GM18502 (cell line): ENCODE results near the gene KHNYN.

ENCODE experiments used
- ATAC-seq: cut with Tn5 transposase; IDR thresholded peaks from one replicate; pipeline ENCODE4 v1.9.1; 2021; ENCODE audit warnings: mild to moderate bottlenecking; ENCODE audit not compliant: unreplicated experiment, poor library complexity

KHNYN gene

DNA sequence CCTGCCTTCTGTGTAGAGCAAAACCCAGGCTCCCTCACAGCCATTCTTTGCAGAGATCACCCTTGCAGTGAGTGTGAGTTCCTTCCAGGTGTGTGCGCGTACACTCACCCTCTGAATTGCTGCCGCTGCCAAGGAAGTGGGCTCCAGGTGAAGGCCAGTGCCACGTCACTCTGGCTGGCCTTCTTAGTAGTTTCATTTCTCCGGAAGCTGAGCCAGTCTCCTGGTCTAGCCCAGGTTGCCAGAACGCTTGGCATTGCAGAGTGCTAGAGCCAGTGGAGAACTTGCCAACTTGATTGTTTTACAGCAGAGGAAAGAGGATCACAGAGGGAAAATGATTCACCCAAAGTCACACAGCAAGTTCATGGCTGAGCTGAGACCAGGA lies 11.3 kb upstream of the KHNYN start:
- ATAC-seq, result no peak

DNA sequence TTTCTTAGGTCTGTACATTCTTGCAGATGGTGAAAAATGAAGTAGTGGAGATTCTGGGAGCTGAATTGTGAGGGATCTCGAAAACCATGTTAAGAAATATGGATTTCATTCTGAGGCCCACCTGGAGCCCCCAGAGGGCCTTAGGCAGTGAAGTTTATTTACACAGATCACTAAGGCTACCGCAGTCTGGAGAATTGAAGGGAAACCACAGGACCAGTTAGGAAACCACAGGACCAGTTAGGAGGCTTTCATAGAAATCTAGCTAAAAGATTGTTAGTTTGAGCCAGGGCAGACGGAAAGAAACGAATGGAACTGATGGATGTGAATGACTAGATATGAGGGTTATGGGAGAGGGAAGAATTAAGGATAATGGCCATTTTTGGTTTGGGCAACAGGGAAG lies 7.5 kb upstream of the KHNYN start:
- no peak for ATAC-seq

DNA sequence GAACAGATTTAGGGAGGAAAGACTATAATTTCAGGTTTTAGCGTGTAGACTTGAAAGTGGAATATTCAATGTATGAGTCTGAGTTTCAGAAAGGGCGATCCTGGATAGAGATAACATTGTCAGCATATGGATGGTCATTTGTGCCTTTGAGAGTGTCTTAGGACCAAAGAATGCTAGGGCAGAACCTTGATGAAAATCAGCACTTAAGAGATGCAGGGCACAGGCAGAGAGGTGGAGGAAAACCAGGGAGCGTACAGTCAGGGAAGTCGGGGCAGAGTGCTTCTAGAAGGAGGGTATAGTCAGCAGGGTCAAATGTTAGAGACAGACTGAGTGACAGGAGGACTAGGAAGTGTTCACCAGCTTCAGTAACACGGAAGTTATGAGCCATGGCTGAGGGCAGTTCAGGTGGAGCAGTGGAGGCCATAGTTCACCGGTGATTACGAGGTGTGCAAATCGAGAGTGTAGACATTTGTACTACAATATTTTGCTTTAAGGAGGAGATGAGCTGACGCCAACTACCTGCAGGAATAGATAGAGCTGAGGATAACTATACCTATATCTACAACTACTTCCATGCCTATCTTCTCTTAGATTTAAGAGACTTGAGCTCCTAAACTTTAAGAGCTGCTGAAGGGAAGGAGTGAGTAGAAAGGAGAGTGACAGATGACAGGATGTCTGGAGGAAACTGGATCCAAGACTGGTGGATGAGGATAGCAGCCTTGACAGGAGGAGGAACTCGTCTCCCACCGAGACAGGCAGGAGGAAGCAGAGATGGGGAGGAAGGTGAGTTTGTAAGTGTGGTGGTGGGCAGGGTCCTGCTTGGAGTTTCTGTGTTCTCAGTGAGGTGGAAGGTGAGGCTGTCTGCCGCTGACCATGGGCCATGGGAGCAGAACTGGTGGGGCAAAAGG lies 6.8 kb upstream of the KHNYN start:
- no peak for ATAC-seq

DNA sequence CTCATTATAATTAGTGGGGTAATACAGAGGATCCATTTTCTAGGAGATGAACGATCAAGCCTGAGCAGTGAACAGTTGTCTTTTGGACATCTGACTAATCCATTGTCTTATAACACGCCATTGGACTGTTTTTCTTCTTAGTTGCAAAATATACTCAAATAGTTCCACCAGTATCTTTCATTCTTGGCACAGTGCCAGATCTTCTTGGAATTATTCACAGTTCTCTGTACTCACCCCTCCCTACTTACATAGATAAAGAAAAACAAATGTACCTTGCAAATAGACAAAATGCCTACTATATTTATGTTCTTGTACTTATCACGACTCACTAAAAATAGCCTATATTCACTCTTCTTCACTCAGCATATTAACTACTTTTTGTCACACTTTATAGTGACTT lies 4.0 kb upstream of the KHNYN start:
- no peak for ATAC-seq

DNA sequence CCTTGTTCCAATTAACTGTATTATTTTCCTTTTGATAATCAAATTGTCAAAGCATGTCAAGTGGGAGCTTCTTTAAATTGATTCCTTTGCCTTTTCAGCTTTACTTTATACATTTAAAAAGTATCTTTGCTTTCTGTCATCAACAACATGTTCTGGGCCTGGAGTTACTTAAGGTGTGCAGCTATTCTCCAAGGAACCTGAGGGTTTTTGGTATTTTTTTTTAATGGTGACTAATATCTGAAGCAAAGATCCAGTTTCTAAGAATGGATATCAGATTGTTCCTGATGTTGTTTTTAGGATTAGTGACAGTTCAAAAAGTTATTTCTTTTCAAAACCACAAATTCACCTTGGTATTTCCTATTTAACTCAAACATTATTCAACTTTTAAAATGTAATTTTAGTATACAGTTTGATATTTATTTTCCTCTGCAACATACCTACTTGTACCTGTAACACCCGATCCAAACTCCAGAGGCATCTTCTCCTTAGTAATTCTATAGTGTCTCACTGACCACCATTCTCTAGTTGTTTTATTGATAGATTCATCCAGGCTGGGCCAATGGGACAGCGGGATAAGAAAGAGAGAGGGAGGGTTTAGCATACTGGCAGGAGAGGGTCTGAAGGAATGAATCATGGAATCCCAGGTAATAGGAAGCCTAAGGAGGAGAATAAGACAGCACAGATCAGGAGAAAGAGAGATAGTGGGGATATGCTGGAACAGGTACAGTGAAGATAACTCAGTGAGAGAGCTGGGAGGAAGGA lies 3.4 kb upstream of the KHNYN start:
- ATAC-seq, result no peak

DNA sequence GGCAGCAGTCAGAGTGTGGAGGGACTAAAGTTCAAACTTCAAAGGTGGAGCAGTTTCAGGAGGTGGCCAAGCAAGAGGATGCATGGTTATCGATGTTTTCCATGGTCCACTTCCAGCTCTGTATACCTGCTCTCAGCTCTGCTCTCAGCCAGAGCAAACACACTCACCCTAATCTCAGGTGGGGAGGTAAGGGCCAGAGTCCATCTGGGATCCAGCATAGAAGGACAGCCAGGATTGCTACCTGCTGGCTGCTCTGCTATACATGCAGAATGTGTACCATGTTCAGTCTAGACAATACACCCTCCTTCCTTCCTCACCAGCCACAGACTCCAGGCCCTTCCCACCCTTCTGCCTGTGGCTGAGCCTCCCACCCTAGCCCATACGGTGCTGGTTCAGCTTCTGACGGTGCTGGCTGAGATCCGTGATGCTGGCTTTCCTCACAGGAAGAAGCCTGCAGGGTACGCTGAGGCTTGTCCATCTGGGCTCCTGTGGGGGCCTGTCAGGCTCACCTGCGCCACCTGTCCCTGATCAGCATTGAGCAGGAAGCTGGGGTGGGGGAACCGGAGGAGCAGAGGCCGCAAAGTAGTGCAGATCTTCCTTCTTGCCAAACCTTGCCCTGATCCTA lies 2.7 kb upstream of the KHNYN start:
- no peak for ATAC-seq

DNA sequence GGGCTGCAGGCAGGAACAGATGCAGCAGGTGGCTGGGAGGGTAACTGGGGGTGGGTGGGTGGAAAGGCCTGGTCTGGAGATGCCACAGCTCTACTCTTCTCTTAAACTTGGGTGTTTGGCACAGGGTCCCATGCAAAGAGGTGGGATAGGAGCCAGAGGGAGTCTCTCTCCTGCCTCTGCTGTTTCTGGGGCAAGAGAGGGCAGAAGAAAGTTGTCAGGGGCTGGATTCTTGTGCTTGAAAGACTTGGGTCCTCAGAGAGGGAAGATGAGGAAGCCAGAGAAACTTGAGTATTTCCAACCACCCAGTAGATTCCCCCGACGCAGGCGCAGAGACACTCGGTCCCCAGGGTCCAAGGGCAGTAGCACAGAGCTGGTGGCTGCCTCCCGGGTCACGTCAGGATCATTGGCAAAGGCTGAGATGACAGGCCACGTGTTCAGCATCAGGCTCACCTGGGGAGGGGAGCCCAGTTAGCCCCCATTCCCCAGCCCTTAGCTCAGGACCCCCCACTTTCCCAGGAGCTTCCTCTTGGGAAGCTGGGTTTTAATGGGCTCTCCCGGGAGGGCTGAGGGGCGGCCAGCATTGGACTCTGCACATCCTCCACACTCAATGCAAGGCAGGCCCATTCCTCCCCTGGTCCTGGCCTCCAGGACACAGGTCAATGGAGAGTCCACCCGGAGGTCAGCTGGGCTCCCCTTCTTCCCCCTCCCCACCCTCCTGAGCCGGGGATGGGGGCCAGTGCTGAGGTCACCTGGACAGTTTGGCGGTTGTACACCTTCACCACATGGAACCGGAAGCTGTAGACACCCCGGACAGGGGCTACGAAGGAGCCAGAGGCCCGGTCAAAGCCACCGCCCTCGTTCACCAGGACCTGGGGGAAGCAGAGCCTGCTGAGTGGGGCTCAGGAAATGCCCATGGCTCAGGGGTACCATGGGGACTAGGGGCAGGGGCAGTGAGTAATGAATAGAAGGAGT lies 1.9 kb upstream of the KHNYN start:
- no peak for ATAC-seq

DNA sequence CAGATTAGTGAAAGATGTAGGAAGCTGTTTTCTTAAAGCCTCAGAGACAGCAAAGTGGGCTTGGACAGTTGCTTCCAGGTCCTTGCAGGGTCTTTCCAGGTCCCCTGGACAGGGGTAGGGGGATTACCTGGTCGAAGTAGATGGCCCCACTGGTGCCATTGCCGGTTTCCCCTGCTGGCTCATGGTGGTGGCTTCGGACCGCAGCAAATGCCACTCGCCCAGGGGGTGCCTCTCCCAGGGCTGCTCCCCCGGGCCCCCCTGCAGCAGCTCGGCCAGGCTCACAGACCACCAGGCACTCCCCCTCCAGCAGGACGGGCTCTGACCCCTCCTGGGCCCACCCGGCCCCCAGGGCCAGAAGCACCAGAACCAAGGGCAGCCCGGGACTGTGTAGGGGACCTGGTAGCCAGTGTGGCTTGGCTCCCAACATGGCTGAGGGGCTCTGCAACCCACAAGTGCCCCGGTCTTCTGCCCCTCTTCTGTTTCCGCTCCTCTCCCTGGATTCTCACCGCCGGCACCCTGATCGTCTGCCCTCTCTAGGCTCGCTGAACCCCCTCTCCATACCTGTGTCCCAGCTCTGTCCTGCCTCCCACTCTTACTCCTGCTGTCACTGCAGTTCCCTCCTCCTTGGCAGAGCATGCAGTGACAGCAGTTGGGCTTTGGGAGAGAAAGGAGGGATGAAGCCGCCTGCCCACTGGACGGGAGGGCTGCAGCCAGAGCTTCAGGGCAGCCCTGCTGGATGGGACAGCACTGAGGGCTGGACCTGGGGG lies 943 bp upstream of the KHNYN start:
- no peak for ATAC-seq

DNA sequence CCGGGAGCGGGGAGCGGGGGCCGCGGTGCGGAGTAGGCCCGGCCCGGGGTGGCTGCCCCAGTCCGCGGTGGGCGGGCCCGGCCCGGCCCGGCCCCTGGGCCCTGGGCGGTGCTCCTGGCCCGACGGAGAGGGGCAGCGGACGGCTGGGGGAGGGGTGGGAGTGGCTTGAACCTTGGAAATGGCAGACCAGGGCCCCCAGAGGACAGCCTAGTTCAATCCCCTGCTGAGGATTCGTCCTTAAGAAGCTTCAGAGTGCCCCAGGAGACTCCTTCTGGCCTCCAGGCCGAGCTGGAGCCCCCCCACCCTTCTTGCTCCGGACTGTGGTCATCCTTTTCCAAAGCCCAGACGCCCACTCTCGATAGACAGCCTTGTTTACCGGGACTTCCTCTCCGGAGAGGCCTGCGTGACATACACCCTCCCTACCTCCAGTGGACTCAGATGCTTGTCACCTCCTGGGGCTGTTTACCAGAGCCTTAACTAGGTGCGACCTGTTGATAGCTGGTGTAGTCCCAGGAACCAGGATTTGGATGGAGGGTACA lies 458 bp downstream of the KHNYN start:
- peak; percentile 64 for ATAC-seq

DNA sequence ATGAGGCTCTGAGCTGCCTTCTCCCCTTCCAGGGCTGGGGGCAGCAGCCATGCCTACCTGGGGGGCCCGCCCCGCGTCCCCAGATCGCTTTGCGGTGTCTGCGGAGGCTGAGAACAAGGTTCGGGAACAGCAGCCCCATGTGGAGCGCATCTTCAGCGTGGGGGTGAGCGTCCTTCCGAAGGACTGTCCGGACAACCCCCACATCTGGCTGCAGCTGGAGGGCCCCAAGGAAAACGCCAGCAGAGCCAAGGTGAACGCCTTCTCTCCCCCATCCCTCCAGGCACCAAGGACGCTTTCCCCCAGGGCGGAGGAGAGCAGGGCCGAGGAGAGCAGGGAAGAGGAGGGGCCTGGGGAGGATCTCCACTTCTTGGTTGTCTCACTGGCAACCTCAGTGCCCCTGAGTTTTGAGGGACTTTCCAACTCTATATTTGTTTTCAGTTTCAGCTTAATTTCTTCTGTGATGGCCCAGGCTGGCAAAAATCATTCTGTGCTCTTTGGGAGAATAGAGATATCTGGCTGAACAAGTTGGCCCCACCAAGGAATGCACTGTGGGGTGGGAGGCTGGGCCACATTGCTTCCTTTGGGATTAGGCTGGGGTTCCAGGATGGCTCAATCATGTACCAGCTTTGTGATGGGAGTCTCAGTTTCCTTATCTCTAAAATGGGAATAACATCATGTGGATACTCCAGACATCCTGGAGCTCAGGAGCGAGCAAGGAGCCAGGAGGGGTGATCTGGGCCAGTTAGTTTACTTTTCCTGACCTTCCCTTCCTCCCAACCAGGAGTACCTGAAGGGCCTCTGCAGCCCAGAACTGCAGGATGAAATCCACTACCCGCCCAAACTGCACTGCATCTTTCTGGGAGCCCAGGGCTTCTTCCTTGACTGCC lies 1.2 kb downstream of the KHNYN start:
- ATAC-seq, result peak; percentile 39

DNA sequence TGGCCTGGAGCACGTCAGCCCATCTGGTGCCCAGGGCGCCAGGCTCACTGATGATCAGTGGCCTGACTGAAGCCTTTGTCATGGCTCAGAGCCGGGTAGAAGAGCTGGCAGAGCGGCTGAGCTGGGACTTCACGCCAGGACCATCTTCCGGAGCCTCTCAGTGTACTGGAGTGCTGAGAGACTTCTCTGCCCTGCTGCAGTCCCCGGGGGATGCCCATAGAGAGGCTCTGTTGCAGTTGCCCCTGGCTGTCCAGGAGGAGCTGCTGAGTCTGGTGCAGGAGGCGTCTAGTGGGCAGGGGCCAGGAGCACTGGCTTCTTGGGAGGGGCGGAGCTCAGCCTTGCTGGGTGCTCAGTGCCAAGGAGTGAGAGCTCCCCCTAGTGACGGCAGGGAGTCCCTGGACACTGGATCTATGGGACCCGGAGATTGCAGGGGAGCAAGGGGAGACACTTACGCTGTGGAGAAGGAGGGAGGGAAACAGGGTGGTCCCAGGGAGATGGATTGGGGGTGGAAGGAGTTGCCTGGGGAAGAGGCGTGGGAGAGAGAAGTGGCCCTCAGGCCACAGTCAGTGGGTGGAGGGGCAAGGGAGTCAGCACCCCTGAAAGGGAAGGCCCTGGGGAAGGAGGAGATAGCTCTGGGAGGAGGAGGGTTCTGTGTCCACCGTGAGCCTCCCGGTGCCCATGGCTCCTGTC lies 2.0 kb downstream of the KHNYN start:
- ATAC-seq, result peak; percentile 65

DNA sequence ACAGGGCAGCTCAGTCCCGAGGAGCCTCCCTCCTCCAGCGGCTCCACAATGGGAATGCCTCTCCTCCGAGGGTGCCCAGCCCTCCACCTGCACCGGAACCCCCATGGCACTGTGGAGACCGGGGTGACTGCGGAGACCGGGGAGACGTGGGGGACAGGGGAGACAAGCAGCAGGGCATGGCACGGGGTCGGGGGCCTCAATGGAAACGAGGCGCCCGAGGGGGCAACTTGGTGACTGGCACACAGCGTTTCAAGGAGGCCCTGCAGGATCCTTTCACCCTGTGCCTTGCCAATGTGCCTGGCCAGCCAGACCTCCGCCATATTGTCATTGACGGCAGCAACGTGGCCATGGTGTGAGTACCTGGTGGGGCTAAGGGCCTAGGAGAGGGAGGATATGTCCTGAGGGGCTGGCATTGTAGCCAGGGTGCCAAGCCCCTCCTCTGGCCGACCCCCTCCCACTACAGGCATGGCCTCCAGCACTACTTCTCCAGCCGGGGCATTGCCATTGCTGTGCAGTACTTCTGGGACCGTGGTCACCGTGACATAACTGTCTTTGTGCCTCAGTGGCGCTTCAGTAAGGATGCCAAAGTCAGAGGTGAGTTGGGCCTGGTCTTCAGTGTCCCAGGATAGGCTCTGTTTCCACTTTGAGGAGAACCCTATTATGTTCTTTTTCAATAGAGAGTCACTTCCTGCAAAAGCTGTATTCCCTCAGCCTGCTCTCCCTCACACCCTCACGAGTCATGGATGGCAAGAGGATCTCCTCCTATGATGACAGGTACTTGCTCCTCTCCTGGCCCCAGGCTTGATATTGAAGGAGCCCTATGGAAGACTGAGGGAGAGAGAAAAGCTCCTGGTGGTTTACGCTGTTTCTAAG lies 2.7 kb downstream of the KHNYN start:
- no peak for ATAC-seq

DNA sequence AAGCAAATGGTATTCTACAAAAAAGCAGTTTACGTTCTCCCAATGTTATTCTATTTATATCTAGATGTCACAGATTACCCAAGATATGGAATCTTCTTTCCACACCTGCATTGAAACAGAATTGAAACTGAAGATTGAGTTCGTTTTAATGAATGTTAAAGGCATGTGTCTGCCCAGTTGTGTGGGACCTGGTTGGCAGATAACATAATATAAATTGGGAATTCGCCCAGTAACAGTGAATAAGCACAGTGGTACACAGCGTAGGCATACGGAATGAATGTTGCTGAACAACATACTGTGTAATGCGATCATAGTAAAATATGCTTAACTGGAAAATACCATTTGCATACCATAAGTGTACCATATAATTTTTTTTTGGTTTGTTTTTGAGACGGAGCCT lies 4.3 kb downstream of the KHNYN start:
- no peak for ATAC-seq

DNA sequence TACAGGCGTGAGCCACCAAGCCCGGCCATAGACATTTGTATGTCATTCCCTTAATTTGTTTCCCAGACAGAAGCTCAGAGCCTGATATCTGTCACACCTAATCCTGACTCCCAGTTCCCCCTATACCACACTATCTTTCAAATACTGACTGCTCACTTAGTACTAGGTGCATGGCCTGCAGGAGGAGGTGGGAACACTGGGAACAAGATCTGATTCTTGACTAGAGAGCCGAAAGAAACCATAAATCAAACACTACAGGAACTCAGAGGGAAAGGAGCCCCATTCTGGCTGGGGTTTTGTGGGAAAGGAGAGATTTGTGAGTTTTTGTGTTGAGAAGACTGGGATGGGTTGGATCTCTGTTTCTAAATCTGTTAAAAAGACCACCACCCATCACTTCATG lies 4.9 kb downstream of the KHNYN start:
- no peak for ATAC-seq

DNA sequence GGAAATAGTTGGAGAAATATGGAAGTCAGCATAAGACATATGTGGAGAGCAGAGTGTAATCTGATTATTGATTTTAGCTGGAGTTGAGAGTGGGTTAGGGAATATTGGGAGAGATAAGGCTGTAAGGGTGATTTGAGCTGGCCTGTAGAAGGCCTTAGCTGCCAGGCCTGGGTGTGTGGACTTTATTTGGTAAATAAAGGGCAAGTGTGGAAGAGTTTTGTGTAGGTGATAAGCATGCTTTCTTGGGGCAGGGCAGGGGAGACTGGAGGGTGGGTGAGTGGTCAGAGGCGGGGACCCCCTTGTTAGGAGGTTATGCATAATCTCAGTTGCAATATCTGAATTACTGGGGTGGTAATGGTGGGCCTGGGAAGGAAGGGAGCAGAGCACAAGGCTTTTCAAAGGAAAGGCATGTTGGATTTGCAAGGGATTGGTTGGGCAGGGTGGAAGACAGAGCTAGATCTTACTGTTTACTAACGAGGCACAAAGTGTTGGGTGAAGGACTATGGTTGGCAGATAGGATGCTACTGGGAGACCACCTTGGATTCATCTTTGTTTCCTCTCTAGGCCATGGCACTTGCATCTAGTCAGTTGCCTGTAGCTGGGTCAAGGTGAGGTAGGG lies 5.5 kb downstream of the KHNYN start:
- no peak for ATAC-seq

DNA sequence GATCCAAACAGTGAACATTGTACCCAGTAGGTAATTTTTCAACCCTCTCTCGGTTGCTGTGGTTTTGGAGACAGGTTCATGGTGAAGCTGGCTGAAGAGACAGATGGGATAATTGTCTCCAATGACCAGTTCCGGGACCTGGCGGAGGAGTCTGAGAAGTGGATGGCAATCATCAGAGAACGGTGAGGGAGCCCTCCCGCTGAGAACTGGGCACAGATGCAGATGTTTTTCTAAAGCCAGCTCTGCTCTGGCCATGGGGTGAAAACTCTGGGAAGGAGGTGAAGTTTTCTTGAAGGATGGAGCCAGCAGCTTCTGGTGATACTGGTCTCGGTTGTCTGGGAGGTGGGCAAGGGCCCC lies 6.2 kb downstream of the KHNYN start:
- ATAC-seq, result no peak
